NCI-H1694 (cell line): ENCODE data around the gene APOBEC3H.

Experiments
- DNase-seq: peaks from one replicate; lab custom pipeline; 2025; lab: John Stamatoyannopoulos, UW

The APOBEC3H gene

GRCh38 chr22:39135092-39135896 lies 38.2 kb downstream of the APOBEC3H start:
- no peak for DNase-seq

DNA sequence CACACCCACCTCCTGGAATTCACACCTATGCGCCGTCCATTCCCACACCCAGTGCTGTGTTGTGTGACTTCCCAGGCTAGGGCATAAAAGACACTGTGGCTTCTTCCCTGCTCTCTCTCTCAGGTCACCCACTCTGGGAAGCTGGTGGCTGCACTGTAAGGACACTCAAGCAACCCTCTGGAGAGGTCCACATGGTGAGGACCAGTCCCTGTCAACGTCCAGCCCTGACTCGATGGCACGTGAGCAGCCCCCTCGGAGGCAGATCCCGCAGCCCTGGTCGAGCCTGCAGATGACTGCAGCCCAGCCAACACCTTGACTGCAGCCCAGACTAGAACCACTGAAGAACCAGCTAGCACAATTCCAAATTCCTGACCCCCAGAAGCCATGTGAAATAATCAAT lies 39.3 kb downstream of the APOBEC3H start:
- DNase-seq = no peak

GRCh38 chr22:39138357-39138997 lies 41.4 kb downstream of the APOBEC3H start:
- DNase-seq = no peak

- no peak for DNase-seq
Measured at GRCh38 chr22:39139933-39140332, 42.9 kb downstream of the APOBEC3H start.

- no peak for DNase-seq
Measured at GRCh38 chr22:39142088-39142680, 45.1 kb downstream of the APOBEC3H start.

- DNase-seq = no peak
Measured at GRCh38 chr22:39144101-39144767, 47.2 kb downstream of the APOBEC3H start.

DNA sequence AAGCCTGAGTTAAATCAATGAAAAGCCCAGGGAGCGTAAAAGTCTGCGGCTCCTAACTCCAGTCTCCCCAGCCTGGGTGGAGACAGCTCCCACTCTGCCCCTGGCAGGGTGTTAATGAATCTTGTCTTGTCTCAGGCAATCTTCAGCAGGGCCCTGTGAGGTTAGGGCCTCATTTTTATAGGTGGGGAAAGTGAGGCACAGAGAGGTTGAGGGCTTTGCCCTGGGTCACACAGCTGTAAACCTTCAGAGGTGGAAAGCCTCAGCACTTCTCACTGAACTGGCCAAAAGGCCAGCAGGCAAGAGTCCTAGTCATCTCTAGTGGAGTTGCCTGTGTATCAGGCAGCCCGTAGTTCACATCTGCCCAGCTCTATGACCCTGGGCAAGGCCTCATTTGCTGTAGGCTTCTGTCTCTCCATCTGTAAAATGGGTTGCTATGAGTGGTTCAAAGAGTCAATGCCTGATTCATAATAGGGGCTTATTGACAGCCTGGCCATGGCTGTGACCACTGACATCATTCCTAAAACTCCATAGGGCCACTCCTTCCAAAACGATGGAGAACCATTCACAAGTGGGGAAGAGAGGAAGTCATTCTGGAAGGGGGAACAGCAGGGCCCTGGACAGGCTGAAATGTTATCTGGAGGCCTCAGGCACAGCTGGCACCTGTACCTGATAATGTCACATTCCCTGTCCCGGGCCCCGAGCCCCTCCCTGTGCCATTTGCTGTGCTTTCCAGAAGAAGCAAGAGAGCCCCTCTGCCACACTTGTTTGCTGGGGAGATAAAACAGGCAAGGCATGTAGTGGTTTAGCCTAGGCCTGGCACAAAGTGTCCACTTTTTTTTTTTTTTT lies 49.4 kb downstream of the APOBEC3H start:
- DNase-seq = no peak

DNA sequence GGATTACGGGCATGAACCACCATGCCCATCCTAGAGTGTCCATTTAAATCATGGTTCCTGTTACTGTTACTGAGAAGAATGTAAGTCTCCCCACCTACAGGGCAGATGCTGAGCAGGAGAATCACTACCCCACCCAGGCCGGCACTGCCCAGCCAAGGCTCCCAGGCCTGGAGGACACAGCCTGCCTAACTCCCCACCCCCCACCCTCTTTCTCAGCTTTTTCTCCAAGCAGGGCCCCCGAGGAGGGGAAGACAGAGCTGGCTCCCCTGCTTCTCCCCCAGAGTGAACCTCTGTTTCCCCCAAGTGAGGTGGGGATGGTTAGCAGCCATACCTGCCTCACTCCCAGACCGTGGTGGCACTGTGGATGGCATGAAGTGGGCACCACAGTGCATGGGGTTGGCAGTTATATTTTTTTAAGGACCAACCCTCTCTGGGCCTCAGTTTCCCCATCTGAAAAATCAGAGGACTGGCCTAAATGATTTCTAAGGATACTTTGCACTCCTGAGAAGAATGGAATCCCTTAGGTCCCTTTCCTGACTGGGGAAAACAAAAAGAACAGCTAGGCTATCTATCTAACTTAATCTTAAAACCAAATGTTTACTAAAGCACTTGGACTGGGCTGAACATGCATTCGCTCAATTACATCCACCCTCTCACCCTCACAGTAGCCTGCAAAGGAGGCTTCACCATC lies 50.4 kb downstream of the APOBEC3H start:
- no peak for DNase-seq

GRCh38 chr22:39148026-39148726 lies 51.1 kb downstream of the APOBEC3H start:
- DNase-seq = no peak

GRCh38 chr22:39148727-39149535 lies 51.9 kb downstream of the APOBEC3H start:
- no peak for DNase-seq

GRCh38 chr22:39149915-39150847 lies 53.1 kb downstream of the APOBEC3H start:
- DNase-seq = no peak

GRCh38 chr22:39150848-39151215 lies 53.8 kb downstream of the APOBEC3H start:
- DNase-seq = no peak

- DNase-seq = no peak
Measured at GRCh38 chr22:39151329-39151975, 54.4 kb downstream of the APOBEC3H start.

- no peak for DNase-seq
Measured at GRCh38 chr22:39152024-39152510, 55.0 kb downstream of the APOBEC3H start.

- peak; percentile 54 for DNase-seq
Measured at GRCh38 chr22:39152511-39153219, 55.6 kb downstream of the APOBEC3H start, which contains the start of gene CBX7. Gene CBX7, minus strand, starts transcription at chr22:39152680. Its CDS starts 236 bp downstream, at chr22:39152444.

DNA sequence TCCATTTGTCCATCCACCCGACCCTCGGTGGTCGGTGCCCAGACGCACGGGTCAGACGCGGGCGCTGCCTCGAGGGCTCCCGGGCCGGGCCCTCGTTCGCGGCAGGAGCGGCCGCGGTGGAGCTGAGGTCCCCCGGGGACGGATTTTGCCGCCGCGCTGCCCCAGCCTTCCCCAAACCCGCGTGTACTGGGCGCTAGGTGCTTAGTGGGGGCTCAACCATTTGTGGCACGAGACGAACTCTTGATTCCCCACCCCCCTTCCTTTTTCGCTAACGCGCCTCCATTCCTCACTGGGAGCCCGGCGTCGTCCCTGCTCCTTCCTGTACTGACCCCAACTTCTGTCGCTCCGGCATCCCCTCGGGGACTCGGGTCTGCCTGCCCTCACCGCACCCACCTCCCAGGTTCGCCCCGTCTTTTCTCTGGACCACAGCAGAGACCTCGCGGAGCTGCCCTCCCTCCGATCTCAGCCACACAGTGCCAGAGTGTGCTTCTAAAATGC lies 56.2 kb downstream of the APOBEC3H start:
- DNase-seq = no peak
